Left lobe of liver (tissue), 2 donors: ENCODE measurements around the gene WDPCP. TPM values are rescaled to one million over a fixed set of nuclear protein-coding genes. Genes with fewer than 3 reads are reported as not detected.
"Not testable (repeated sequence)": the region's sequence is repeated elsewhere in the genome, so short reads cannot be mapped to it uniquely, and the experiment has no call there.

ENCODE experiments used
- ATAC-seq: fragments of 200-7000 bp; cut with Tn5 transposase; one replicate; pipeline ENCODE4 v1.9.1; 2020; ENCODE audit warnings: mild to moderate bottlenecking, moderate library complexity
- DNase-seq: peaks from one replicate; pipeline ENCODE4 v3.0.0-alpha.2; 2020; ENCODE audit warnings: low spot score
- total RNA-seq: library from RNA; stranded (reverse); gene quantifications from one replicate; pipeline ENCODE4 v1.2.1, GENCODE V29; 2021
- donor health status: DM: no; HTN: no; CAD: no; lungs with moderate emphysema.
- donor health status: DM: no; HTN: yes; CAD: no.

The WDPCP gene
- 3.8 TPM for total RNA-seq

DNA sequence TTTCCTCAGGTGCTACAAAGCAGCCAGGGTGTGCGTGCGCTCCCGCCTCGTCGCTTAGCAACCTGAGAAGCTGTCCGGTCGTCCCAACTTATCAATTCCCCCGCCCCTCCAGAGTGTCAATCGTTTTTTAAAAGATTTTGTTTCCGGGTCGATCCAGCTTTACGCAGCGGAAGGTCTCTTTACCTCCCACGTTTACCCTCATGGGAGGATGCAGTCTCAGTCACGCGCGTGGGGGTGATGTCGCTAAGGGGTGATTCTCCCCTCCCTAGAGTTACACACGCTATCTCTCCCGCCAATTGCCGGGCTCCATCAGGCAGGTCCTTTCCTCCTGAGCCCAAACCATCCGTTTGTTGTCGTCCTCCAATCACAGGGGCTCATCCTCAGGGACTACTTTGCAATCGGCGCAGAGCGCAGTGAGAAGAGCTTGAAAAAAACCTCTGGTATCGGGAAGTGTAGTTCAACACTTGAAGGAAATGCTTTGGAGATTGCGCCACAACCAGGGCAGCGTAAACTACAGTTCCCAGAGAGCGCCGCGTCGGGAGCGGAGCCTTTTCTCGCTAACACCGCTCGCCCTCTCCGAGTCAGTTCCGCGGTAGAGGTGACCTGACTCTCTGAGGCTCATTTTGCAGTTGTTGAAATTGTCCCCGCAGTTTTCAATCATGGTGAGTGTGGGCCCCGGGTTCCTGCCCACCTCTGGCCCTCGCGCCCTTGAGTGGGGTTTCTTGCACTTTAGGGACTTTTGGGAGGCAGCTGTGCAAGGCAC, at the start of gene WDPCP, which contains the start of gene MDH1:
TSS of gene WDPCP (minus strand) at position 93 of the 763 bp plus-strand sequence. CDS start 206 bp downstream, outside the sequence.
TSS of gene MDH1 (plus strand) at position 579 of the 763 bp plus-strand sequence. CDS start at position 660, 81 bp downstream.
- ATAC-seq (peak; percentile 89), DNase-seq (peak; percentile 96)

- DNase-seq (no peak), ATAC-seq (no peak)
Observed at GRCh38 chr2:63632382-63632781, 44.1 kb upstream of the WDPCP start.

- no peak for ATAC-seq
- no peak for DNase-seq
Observed at GRCh38 chr2:63631501-63631900, 43.2 kb upstream of the WDPCP start.

- ATAC-seq (no peak), DNase-seq (no peak)
Observed at GRCh38 chr2:63628403-63628942, 40.2 kb upstream of the WDPCP start.

DNA sequence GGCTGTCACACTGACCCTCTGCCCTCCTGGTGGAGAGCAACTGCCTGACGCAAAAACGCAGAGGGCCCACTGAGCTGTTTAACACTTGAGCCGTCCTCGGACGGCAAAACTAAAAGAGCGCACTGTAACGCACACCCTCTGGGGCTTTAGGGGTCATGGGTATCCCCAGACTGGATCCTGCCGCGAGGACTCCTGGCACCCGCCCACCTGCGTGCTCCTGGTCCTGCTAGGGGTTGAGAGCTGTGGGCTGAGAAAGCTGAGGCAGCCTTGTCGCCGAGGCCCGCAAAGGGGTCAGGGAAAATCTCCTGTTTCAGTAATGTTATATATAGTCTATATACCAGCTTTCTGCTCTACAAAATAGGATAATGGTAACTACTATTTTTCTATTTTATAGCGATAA, 39.6 kb upstream of the WDPCP start:
- ATAC-seq: no peak
- DNase-seq: no peak

DNA sequence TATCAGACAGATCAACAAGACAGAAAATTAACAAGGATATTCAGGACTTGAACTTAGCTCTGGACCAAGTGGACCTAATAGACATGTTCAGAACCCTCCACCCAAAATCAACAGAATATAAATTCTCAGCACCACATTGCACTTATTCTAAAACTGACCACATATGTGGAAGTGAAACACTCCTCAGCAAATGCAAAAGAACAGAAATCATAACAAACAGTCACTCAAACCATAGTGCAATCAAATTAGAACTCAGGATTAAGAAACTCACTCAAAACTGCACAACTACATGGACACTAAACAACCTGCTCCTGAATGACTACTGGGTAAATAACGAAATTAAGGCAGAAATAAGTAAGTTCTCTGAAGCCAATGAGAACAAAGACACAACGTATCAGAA, 35.5 kb upstream of the WDPCP start:
- not testable (repeated sequence) for DNase-seq, ATAC-seq

- ATAC-seq (no peak), DNase-seq (no peak)
Observed at GRCh38 chr2:63622751-63623150, 34.5 kb upstream of the WDPCP start.

GRCh38 chr2:63619328-63619727, 31.1 kb upstream of the WDPCP start:
- no peak for ATAC-seq

DNA sequence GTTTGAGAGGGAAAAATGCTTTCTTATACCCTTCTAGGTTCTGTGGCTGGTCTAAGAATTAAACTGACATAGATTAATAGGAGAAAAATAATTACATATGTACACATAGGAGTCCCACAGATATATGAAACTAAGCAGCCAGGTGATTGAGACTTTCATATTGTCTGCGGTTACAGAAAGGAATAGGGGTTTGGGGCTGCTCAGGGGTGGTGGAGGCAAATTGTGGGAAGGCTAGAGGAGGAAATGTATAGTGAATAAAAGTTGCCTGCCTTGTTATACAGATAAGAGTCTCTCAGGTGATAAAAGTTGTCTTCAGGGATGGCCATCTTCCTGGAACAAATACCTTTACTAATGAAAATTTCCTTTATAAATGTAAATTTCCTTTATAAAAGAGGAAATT, 29.1 kb upstream of the WDPCP start:
- DNase-seq (no peak), ATAC-seq (no peak)

More at GRCh38 chr2:63619328-63619727, 31.1 kb upstream of the WDPCP start:
- no peak for DNase-seq

DNA sequence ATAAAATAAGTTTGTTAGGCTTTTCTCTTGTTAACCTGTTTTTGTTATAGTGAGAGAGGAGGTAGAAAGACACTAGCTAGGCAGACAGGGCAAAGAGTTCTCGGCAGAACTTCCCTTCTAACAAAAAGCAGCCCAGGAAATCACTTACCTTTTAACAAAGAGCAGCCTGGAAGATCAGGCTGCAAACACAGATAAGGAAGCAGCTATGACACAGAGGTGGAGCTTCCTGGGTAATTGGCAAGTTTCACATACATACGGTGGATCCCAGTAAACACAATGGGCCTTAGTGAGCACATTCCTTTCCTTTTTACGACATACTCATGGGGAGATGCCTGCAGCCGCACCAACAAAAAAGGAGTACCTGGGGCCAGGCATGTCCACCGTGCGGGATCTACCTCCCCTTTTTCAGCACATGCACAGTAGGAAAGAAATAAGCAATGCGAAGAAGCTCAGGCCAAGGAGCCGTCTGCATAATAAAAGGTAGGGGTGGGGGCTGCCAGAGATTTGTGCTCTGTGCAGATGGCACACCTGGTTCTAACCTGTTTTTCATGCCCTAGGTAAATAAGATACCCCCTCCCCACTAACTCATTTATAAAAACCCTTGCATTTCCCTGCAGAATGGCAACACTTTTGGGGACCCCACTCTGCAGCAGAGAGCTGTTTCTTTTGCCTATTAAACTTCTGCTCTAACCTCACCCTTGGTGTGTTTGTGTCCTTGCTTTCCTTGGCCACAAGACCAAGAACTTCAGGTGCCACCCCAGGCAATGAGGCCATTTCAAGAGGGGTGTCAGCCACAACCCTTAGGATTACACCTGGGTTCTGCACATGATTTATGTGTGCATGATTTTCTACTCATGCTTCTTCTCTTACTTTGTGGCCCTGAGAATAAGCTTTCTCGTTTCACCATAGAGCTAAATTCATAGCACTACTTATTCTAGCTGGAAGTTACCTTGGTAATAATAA, 27.0 kb upstream of the WDPCP start:
- DNase-seq (no peak), ATAC-seq (peak; percentile 19)

DNA sequence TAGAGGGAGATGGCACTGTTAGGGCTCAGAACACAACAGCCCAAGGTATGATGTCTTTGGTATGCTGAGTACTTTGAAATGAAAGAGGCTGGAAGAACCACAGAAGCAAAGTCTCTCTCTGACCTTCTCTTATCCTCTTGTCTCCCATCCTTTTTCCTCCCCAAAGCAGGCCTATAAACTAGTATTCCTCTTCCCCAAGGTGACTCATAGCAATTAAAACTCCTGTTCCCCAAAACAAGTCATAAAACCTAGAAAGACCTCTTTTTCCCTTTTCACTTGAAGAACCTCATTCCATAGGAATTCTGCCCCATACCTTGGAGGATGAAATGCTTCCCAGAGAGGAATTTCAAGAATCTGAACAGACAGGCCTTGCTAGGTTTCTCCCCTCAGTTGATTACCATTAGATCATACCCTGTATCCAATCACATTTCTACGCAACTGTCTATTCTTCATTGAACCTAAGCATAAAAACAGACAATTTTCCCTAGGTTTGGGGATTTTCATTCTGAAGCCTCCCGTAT, 26.2 kb upstream of the WDPCP start:
- DNase-seq: no peak
- no peak for ATAC-seq

DNA sequence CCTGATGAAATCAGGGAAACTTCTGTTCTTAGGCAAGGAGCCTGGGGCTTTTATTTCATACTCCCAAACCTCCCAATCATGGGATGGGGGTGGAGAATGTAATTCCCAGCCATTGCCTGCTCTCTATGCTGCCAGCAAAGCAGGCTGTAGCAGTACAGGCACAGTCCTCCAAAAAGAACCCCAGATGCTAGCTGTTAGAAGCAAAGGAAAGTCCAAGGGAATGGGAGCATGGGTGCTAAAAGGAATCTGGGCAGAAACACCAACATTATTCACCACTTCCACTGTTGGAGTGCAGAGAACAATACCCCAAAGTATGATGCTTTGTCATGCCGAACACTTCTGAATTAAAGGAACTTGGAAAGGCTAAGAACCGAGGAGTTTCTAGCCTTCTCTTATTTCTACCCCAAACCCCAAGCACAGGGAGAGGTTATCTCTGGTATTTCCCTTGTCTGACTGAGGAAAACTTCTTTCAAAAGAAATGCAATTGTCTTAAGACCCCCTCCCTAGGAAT, 25.2 kb upstream of the WDPCP start:
- ATAC-seq (no peak), DNase-seq (no peak)

- DNase-seq (no peak), ATAC-seq (no peak)
Observed at GRCh38 chr2:63610525-63610924, 22.2 kb upstream of the WDPCP start.

GRCh38 chr2:63608865-63609264, 20.6 kb upstream of the WDPCP start:
- DNase-seq, ATAC-seq: not testable (repeated sequence)

GRCh38 chr2:63604666-63605065, 16.4 kb upstream of the WDPCP start:
- ATAC-seq: no peak
- no peak for DNase-seq

DNA sequence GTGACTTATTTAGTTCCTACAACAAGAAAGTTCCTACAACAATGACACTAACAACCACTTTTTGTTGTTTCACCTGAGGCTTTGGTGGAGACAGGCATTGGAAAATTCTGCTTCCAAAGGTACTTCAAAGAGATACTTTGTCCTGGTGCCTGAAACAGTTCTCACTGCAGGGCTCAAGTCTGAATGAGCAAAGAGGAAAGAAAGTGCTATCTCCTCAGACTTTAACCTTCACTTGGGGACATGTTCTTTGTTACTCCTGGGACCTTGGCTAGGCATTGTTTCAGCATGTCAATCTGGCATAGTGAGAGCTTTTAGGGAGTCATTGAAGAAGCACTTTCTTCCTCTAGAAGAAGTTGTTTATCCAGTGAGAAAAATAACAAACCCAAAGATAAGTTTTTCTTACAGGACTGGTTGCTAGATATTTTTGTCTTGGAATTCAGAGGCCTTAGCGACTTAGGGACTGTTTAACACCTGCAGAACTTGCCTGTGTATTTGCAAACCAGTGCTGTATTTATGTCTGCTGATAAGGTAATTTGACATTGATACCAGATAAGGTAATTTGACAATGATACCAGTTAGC, 12.7 kb upstream of the WDPCP start:
- DNase-seq (no peak), ATAC-seq (no peak)

- ATAC-seq (no peak), DNase-seq (no peak)
Observed at GRCh38 chr2:63598981-63599380, 10.7 kb upstream of the WDPCP start.

- DNase-seq: no peak
- peak; percentile 23 for ATAC-seq
Observed at GRCh38 chr2:63596401-63596883, 8.2 kb upstream of the WDPCP start.

GRCh38 chr2:63594660-63595059, 6.4 kb upstream of the WDPCP start:
- peak; percentile 42 for ATAC-seq
- no peak for DNase-seq

DNA sequence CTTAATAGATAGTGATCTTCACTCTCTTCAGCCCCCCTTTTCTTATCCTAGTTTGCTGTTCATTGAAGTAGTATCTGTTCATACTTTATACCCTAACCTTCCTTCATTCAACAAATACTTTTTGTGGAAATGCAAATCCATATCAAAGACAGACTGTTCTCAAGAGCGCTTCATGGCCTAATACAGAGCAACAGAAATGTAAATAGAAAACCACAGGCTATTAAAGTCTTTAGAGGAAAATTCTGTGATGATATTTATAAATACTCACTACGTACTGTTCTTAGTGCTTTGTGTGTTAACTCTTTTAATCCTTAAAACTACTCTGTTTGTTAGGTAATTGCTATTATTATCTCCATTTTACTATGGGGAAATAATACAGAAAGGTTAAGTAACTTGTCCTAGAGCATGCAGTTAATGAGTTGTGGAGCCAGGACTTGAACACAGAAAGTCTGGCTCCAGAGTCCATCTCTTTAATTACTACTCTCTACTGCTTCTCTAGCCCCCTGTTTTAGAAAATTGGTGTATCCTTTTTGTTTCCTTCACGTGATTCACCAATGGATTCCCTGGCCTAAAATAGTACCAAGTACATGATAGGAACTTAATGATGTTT, 3.4 kb upstream of the WDPCP start:
- no peak for DNase-seq
- ATAC-seq: no peak
